ENCODE results near the gene LSM14B. TPM values are rescaled to one million over a fixed set of nuclear protein-coding genes. Genes with fewer than 3 reads are reported as not detected.

Gene LSM14B
- polyA plus RNA-seq, 1 experiment: 26.2 TPM

GRCh38 chr20:62164879-62165761 is 42.8 kb downstream of the LSM14B start:
- no peak for DNase-seq (ENCODE audit: low read depth, low spot score)
- no peaks in the 10 kb centered on the region for H3K27me3 ChIP-seq (ENCODE audit: control insufficient read depth, insufficient read depth, low read length)
- TF ChIP-seq, protein P1, sequence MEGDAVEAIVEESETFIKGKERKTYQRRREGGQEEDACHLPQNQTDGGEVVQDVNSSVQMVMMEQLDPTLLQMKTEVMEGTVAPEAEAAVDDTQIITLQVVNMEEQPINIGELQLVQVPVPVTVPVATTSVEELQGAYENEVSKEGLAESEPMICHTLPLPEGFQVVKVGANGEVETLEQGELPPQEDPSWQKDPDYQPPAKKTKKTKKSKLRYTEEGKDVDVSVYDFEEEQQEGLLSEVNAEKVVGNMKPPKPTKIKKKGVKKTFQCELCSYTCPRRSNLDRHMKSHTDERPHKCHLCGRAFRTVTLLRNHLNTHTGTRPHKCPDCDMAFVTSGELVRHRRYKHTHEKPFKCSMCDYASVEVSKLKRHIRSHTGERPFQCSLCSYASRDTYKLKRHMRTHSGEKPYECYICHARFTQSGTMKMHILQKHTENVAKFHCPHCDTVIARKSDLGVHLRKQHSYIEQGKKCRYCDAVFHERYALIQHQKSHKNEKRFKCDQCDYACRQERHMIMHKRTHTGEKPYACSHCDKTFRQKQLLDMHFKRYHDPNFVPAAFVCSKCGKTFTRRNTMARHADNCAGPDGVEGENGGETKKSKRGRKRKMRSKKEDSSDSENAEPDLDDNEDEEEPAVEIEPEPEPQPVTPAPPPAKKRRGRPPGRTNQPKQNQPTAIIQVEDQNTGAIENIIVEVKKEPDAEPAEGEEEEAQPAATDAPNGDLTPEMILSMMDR (IDR thresholded peaks at IDR 0.05; ENCODE audit: low read depth, low read length): no peak
- POLR2A ChIA-PET: no interaction called here
- no peak overlapping the region for H3K27ac ChIP-seq (ENCODE audit: low read depth, low read length)
- peaks cover 7% of the 10 kb centered on the region; the same call in 1 of the 2 replicates for H3K9me3 ChIP-seq (ENCODE audit: control insufficient read depth, insufficient read depth, low read length)
- no peak overlapping the region for H3K4me3 ChIP-seq (ENCODE audit: low read depth, low read length)
- CTCF ChIA-PET: interaction anchor here (0.6 kb wide), 1 partner anchor 26 kb away, joined by 15 read pairs; no protein-coding TSS in a partner anchor

- CTCF ChIA-PET: no interaction called here
- Histone ChIP-seq H3K27ac (ENCODE audit: low read depth, low read length) (no peak overlapping the region), H3K4me3 (ENCODE audit: low read depth, low read length) (no peak overlapping the region), H3K27me3 (ENCODE audit: control insufficient read depth, insufficient read depth, low read length) (no peaks in the 10 kb centered on the region), H3K9me3 (ENCODE audit: control insufficient read depth, insufficient read depth, low read length) (peaks cover 7% of the 10 kb centered on the region; the same call in 1 of the 2 replicates)
- TF ChIP-seq, protein P1 (IDR thresholded peaks at IDR 0.05; ENCODE audit: low read depth, low read length): no peak
- DNase-seq (ENCODE audit: low read depth, low spot score): no peak
- POLR2A ChIA-PET: no interaction called here
Measured at GRCh38 chr20:62165762-62166399, 43.6 kb downstream of the LSM14B start.

GRCh38 chr20:62167474-62167873 is 45.2 kb downstream of the LSM14B start:
- TF ChIP-seq, protein P1 (IDR thresholded peaks at IDR 0.05; ENCODE audit: low read depth, low read length): no peak
- POLR2A ChIA-PET: no interaction called here
- H3K27ac ChIP-seq (ENCODE audit: low read depth, low read length): no peak overlapping the region
- H3K4me3 ChIP-seq (ENCODE audit: low read depth, low read length): no peak overlapping the region
- H3K27me3 ChIP-seq (ENCODE audit: control insufficient read depth, insufficient read depth, low read length): no peaks in the 10 kb centered on the region
- no peak for DNase-seq (ENCODE audit: low read depth, low spot score)
- CTCF ChIA-PET: no interaction called here
- H3K9me3 ChIP-seq (ENCODE audit: control insufficient read depth, insufficient read depth, low read length): no peaks in the 10 kb centered on the region; the same call in 1 of the 2 replicates

DNA sequence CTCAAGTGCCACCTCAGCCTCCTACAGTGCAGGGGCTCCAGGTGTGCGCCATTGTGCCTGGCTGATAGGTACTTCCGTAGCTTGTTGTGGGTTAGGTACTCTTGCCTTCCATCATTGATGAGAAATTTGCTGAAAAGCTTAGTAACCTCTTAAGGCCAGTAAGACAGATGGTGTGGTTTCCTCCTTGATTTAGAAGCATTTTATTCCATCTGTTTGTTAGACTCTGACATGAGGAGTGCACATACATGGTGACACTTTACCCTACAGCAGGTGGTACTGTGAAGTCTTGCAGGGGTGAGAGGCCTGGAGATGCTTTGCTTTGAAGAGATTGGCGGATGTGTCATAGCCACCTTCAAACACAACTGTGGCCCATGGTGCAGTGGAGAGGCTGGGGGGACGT is 45.8 kb downstream of the LSM14B start:
- TF ChIP-seq, protein P1 (IDR thresholded peaks at IDR 0.05; ENCODE audit: low read depth, low read length): no peak
- DNase-seq (ENCODE audit: low read depth, low spot score): no peak
- ChIA-PET CTCF (no interaction called here), POLR2A (no interaction called here)
- Histone ChIP-seq H3K9me3 (ENCODE audit: control insufficient read depth, insufficient read depth, low read length) (no peaks in the 10 kb centered on the region; the same call in 1 of the 2 replicates), H3K27ac (ENCODE audit: low read depth, low read length) (no peak overlapping the region), H3K27me3 (ENCODE audit: control insufficient read depth, insufficient read depth, low read length) (no peaks in the 10 kb centered on the region), H3K4me3 (ENCODE audit: low read depth, low read length) (no peak overlapping the region)

- ChIA-PET POLR2A (no interaction called here), CTCF (no interaction called here)
- TF ChIP-seq, protein P1 (IDR thresholded peaks at IDR 0.05; ENCODE audit: low read depth, low read length): no peak
- no peak overlapping the region for H3K4me3 ChIP-seq (ENCODE audit: low read depth, low read length)
- no peak for DNase-seq (ENCODE audit: low read depth, low spot score)
- H3K27me3 ChIP-seq (ENCODE audit: control insufficient read depth, insufficient read depth, low read length): no peaks in the 10 kb centered on the region
- H3K27ac ChIP-seq (ENCODE audit: low read depth, low read length): no peak overlapping the region
- no peaks in the 10 kb centered on the region; the same call in 1 of the 2 replicates for H3K9me3 ChIP-seq (ENCODE audit: control insufficient read depth, insufficient read depth, low read length)
Measured at GRCh38 chr20:62168890-62169435, 46.7 kb downstream of the LSM14B start.
